NCI-H146 treated with DMSO at 0.1 percent for 48 hours (cell line): ENCODE data around the gene SALL3.
A peak's percentile ranks its signal among the peaks of the same experiment; 100 is the strongest.

ENCODE experiments used
- DNase-seq: peaks from one replicate; lab custom pipeline; 2025; ENCODE audit not compliant: unreplicated experiment; lab: John Stamatoyannopoulos, UW

Gene SALL3

GRCh38 chr18:78980279-78980771 lies 707 bp downstream of the SALL3 start:
- no peak for DNase-seq

GRCh38 chr18:78980777-78981380 lies 1.3 kb downstream of the SALL3 start:
- no peak for DNase-seq

GRCh38 chr18:78981394-78981831 lies 1.8 kb downstream of the SALL3 start:
- no peak for DNase-seq

GRCh38 chr18:78981989-78982620 lies 2.5 kb downstream of the SALL3 start:
- DNase-seq, result no peak

- DNase-seq, result no peak
Observed at GRCh38 chr18:78983512-78983911, 3.9 kb downstream of the SALL3 start.

- DNase-seq, result peak; percentile 85
Observed at GRCh38 chr18:78984941-78985784, 5.5 kb downstream of the SALL3 start.

- peak; percentile 98 for DNase-seq
Observed at GRCh38 chr18:78986018-78986481, 6.4 kb downstream of the SALL3 start.

GRCh38 chr18:78991446-78991845 lies 11.8 kb downstream of the SALL3 start:
- no peak for DNase-seq

- no peak for DNase-seq
Observed at GRCh38 chr18:78992041-78993011, 12.7 kb downstream of the SALL3 start.

- DNase-seq, result no peak
Observed at GRCh38 chr18:78993014-78993926, 13.7 kb downstream of the SALL3 start.

- DNase-seq, result no peak
Observed at GRCh38 chr18:78994000-78994399, 14.4 kb downstream of the SALL3 start.

- no peak for DNase-seq
Observed at GRCh38 chr18:78994531-78994930, 14.9 kb downstream of the SALL3 start.

- DNase-seq, result no peak
Observed at GRCh38 chr18:78994977-78995582, 15.5 kb downstream of the SALL3 start.

- DNase-seq, result no peak
Observed at GRCh38 chr18:78995740-78996395, 16.2 kb downstream of the SALL3 start.

- DNase-seq, result no peak
Observed at GRCh38 chr18:78996741-78997490, 17.3 kb downstream of the SALL3 start.

GRCh38 chr18:78998371-78999071 lies 18.9 kb downstream of the SALL3 start:
- no peak for DNase-seq

- peak; percentile 49 for DNase-seq
Observed at GRCh38 chr18:78999939-79000338, 20.3 kb downstream of the SALL3 start.
